HepG2 (cell line): ENCODE results near the gene GLCE. TPM values are rescaled to one million over a fixed set of nuclear protein-coding genes. Genes with fewer than 3 reads are reported as not detected.

Experiments
- ATAC-seq: fragments of 200-7000 bp; cut with Tn5 transposase; 3 replicates; pipeline ENCODE4 v1.9.1; 2020; ENCODE audit warnings: mild to moderate bottlenecking, moderate library complexity
- BruUV-seq: library from RNA; stranded (reverse); fragments of 400-500 nt; replicated peaks from 2 replicates; lab custom pipeline; 2021; lab: Mats Ljungman, UMichigan
- CTCF ChIA-PET: fragments of 300-600 bp; formaldehyde crosslinking; extraction: SDS; loops from one replicate; lab custom pipeline; 2021; ENCODE audit warnings: low total read pairs, inconsistent platforms, low intra/inter-chr PET ratio; lab: Yijun Ruan, JAX
- POLR2A ChIA-PET: fragments of 350-600 bp; sonication (Branson Sonifier 250); formaldehyde crosslinking; loops from one replicate; lab custom pipeline; 2020; ENCODE audit warnings: antibody characterized with exemption, inconsistent platforms; lab: Yijun Ruan, JAX
- DNase-seq: peaks from one replicate; pipeline ENCODE4 v3.0.0-alpha.2; 2015; ENCODE audit warnings: low spot score
- FAIRE-seq: peaks from 3 replicates; lab custom pipeline; 2011; peaks lifted over from hg19 to GRCh38; lab: Jason Lieb, UNC
- H2AFZ ChIP-seq: one replicate; pipeline ENCODE4 v1.6.1; 2011; ENCODE audit warnings: low read length, inconsistent platforms
- H3K27ac ChIP-seq: fragments of 300-600 bp; 3 replicates; pipeline ENCODE4 v1.8.0; 2011; ENCODE audit warnings: mixed run types, mild to moderate bottlenecking, mixed read lengths, low read length, inconsistent platforms; ENCODE audit not compliant: insufficient read depth; ENCODE audit errors: extremely low read length
- H3K27me3 ChIP-seq, 2 experiments: fragments of 200-600 bp in 1 of 2; 2 replicates in 1 of 2; 3 replicates in 1 of 2; pipeline versions ENCODE4 v1.6.0 to v1.8.0; 2011; ENCODE audit warnings: low read length in 2 of 2, mild to moderate bottlenecking in 2 of 2, moderate library complexity in 2 of 2, inconsistent platforms in 1 of 2; ENCODE audit not compliant: insufficient read depth in 2 of 2, control insufficient read depth in 1 of 2
- H3K36me3 ChIP-seq, 2 experiments: fragments of 200-600 bp in 1 of 2; replicated peaks in 1 of 2; 2 replicates in 1 of 2; 3 replicates in 1 of 2; pipeline versions ENCODE4 v1.5.1 to v1.8.0; 2011; ENCODE audit warnings: low read length in 2 of 2, inconsistent platforms in 1 of 2; ENCODE audit not compliant: insufficient read depth in 2 of 2, control insufficient read depth in 1 of 2
- H3K4me1 ChIP-seq: 2 replicates; pipeline ENCODE4 v1.5.1; 2012; ENCODE audit warnings: low read length, inconsistent platforms; ENCODE audit not compliant: insufficient read depth
- H3K4me2 ChIP-seq: 2 replicates; pipeline ENCODE4 v1.6.0; 2011; ENCODE audit warnings: low read depth, low read length, inconsistent platforms
- H3K4me3 ChIP-seq, 3 experiments: fragments of 200-600 bp in 1 of 3; sonication (generic), shearing (Covaris generic) in 1 of 3; replicated peaks in 1 of 3; 2 replicates each; pipeline ENCODE4 v1.5.1; 2011 to 2016; ENCODE audit warnings: low read length in 3 of 3, inconsistent platforms in 2 of 3, low read depth in 2 of 3, mild to moderate bottlenecking in 2 of 3, control low read depth in 1 of 3, mixed read lengths in 1 of 3; ENCODE audit not compliant: insufficient read depth in 1 of 3
- H3K79me2 ChIP-seq: one replicate; pipeline ENCODE4 v1.6.1; 2011; ENCODE audit warnings: low read length, inconsistent platforms; ENCODE audit not compliant: insufficient read depth
- H3K9ac ChIP-seq: 2 replicates; pipeline ENCODE4 v1.6.0; 2011; ENCODE audit warnings: mild to moderate bottlenecking, low read depth, low read length, inconsistent platforms; ENCODE audit not compliant: insufficient read depth
- H3K9me3 ChIP-seq: 2 replicates; pipeline ENCODE4 v1.5.1; 2012; ENCODE audit warnings: mild to moderate bottlenecking, low read length
- H4K20me1 ChIP-seq: 2 replicates; pipeline ENCODE4 v1.6.0; 2011; ENCODE audit warnings: inconsistent platforms, mild to moderate bottlenecking, low read length, moderate library complexity; ENCODE audit not compliant: insufficient read depth
- ELF3 ChIP-seq: IDR thresholded peaks from 2 replicates; pipeline ENCODE4 v1.6.1; 2016; ENCODE audit warnings: missing genetic modification reagents, missing compliant biosample characterization
- HIVEP1 ChIP-seq: sonication (generic); formaldehyde crosslinking; IDR thresholded peaks from 2 replicates; pipeline ENCODE4 v1.4.0; 2020; ENCODE audit warnings: mild to moderate bottlenecking, missing genetic modification reagents
- LCORL ChIP-seq, 2 experiments: fragments of 450-650 bp in 1 of 2; sonication (generic) in 1 of 2; formaldehyde crosslinking in 1 of 2; IDR thresholded peaks; 2 replicates each; pipeline versions ENCODE4 v1.5.0 to v1.6.1; 2017 to 2020; ENCODE audit warnings: antibody characterized with exemption in 1 of 2, missing genetic modification reagents in 1 of 2
- PHF5A ChIP-seq: IDR thresholded peaks from one replicate; pipeline ENCODE4 v1.6.1; 2018; ENCODE audit warnings: low read depth, missing genetic modification reagents; ENCODE audit not compliant: unreplicated experiment
- SRSF1 ChIP-seq: fragments of 200-400 bp; formaldehyde crosslinking; optimal IDR thresholded peaks from 2 replicates; pipeline ENCODE3; 2017; ENCODE audit warnings: mild to moderate bottlenecking, low read depth, low read length, moderate library complexity
- TAF15 ChIP-seq: fragments of 200-400 bp; formaldehyde crosslinking; IDR thresholded peaks from one replicate; pipeline ENCODE4 v1.6.1; 2018; ENCODE audit warnings: mild to moderate bottlenecking, low read depth, low read length; ENCODE audit not compliant: poor library complexity, severe bottlenecking
- THAP9 ChIP-seq: sonication (generic); formaldehyde crosslinking; IDR thresholded peaks from 2 replicates; pipeline ENCODE4; 2020; ENCODE audit warnings: missing genetic modification reagents, mild to moderate bottlenecking, borderline replicate concordance
- THRA ChIP-seq: sonication (generic); formaldehyde crosslinking; IDR thresholded peaks from 2 replicates; pipeline ENCODE4 v1.4.0; 2020; ENCODE audit warnings: missing genetic modification reagents, borderline replicate concordance
- ZBTB46 ChIP-seq: sonication (generic); formaldehyde crosslinking; IDR thresholded peaks from 2 replicates; pipeline ENCODE4 v1.4.0; 2020; ENCODE audit warnings: mild to moderate bottlenecking, missing genetic modification reagents, borderline replicate concordance
- ZNF274 ChIP-seq: sonication (generic); formaldehyde crosslinking; IDR thresholded peaks from 2 replicates; pipeline ENCODE4 v1.5.1; 2020; ENCODE audit warnings: mild to moderate bottlenecking, missing genetic modification reagents
- WGBS: methylation state at CpG from one replicate; pipeline ENCODE4 v1.1.6; 2017; ENCODE audit warnings: low lambda C conversion rate; 5-methylcytosine and 5-hydroxymethylcytosine counted together
- in situ Hi-C: cut with HindIII; loops from 2 replicates; pipeline ENCODE4 v1.10.0; 2017; ENCODE audit warnings: low pct_unique_long_range_greater_than_20kb; ENCODE audit not compliant: extremely low pct_ligation_motif_present
- intact Hi-C: fragments of 100-400 bp; cut with micrococcal nuclease; formaldehyde crosslinking; loops from one replicate; pipeline ENCODE4 v1.10.0; 2022; ENCODE audit not compliant: unreplicated experiment
- polyA plus RNA-seq, 8 experiments: library from polyadenylated mRNA; depleted of rRNA in 3 of 8; stranded (reverse) in 7 of 8; unstranded in 1 of 8; fragments of >200 nt; fragmentation: Illumina TruSeq in 4 of 8; extraction: Trizol in 4 of 8; gene quantifications; 2 replicates each; pipeline versions ENCODE4 v1.2.1 to v1.2.3, GENCODE V29; 2011 to 2016; ENCODE audit warnings: low read depth in 4 of 8, missing spikeins in 1 of 8, mixed read lengths in 1 of 8; ENCODE audit not compliant: insufficient read depth in 1 of 8
- total RNA-seq, 5 experiments: library from RNA; depleted of rRNA; stranded (reverse); fragments of >200 nt; fragmentation: Illumina TruSeq; extraction: Trizol; gene quantifications; 2 replicates each; pipeline ENCODE4 v1.2.3, GENCODE V29; 2016; ENCODE audit warnings: low read depth in 1 of 5

GLCE gene
- total and polyA plus RNA-seq, 2 of the 13 experiments (the other 11 are each of a cell fraction or from before 2014, with no cell fraction given) = 12.9 to 23.4 TPM

GRCh38 chr15:69305933-69306568 lies 145.6 kb downstream of the GLCE start:
- Histone ChIP-seq H2AFZ (no peak overlapping the region), H3K27ac (no peak overlapping the region), H4K20me1 (no peaks in the 10 kb centered on the region; the same call in 1 of the 2 replicates), H3K36me3 (no peaks in the 10 kb centered on the region), H3K4me1 (peaks cover 27% of the 10 kb centered on the region), H3K79me2 (no peaks in the 10 kb centered on the region), H3K9ac (no peak overlapping the region), H3K4me2 (peak overlapping the region; percentile 77), H3K27me3 (peaks cover 0 to 7% of the 10 kb centered on the region in 2 experiments; a peak in 2 of 5 replicates), H3K9me3 (no peaks in the 10 kb centered on the region), H3K4me3 (peak overlapping the region in 2 of 3 experiments; percentile 22 to 62; a peak in 3 of 6 replicates)
- BruUV-seq = no TSS peak
- TF ChIP-seq ELF3 (CRISPR knock-in tag) (0 out of 2 replicates have a peak, but pooled peaks have one; percentile 4), THAP9 (no peak)
- CTCF ChIA-PET = no interaction called here
- POLR2A ChIA-PET = no interaction called here
- DNase-seq (no peak), FAIRE-seq (no peak), ATAC-seq (peak; percentile 21)
- intact Hi-C loops (no loop called here), in situ Hi-C loops (no loop called here)
- 72% methylated on average over 9 of the region's 9 CpGs for WGBS

- Histone ChIP-seq H3K27me3 (peaks cover 0 to 6% of the 10 kb centered on the region in 2 experiments; a peak in 3 of 5 replicates), H3K9ac (no peak overlapping the region), H3K79me2 (no peaks in the 10 kb centered on the region), H3K4me3 (no peak overlapping the region), H3K4me1 (peaks cover 27% of the 10 kb centered on the region), H4K20me1 (no peaks in the 10 kb centered on the region; the same call in 1 of the 2 replicates), H3K9me3 (no peaks in the 10 kb centered on the region), H3K36me3 (no peaks in the 10 kb centered on the region), H3K4me2 (no peak overlapping the region), H2AFZ (no peak overlapping the region), H3K27ac (no peak overlapping the region)
- BruUV-seq = no TSS peak
- intact Hi-C loops = no loop called here
- FAIRE-seq = no peak
- CTCF ChIA-PET = no interaction called here
- ATAC-seq = no peak
- no peak for DNase-seq
- 10% methylated on average over 2 of the region's 3 CpGs for WGBS
- in situ Hi-C loops = no loop called here
- POLR2A ChIA-PET = no interaction called here
- TF ChIP-seq LCORL (IDR thresholded peaks at IDR 0.05) (no peak), LCORL (CRISPR knock-in tag; IDR thresholded peaks at IDR 0.05) (no peak), ZNF274 (CRISPR knock-in tag) (no peak), SRSF1 (no peak), THRA (CRISPR knock-in tag) (no peak), ZBTB46 (CRISPR knock-in tag) (no peak), PHF5A (no peak), HIVEP1 (CRISPR knock-in tag) (no peak), TAF15 (no peak)
Measured at GRCh38 chr15:69307939-69308338, 147.5 kb downstream of the GLCE start.
